Daoy (cell line): ENCODE measurements around the gene BMF. TPM values are rescaled to one million over a fixed set of nuclear protein-coding genes. Genes with fewer than 3 reads are reported as not detected.
"Not testable (repeated sequence)": the region's sequence is repeated elsewhere in the genome, so short reads cannot be mapped to it uniquely, and the experiment has no call there.

Experiments used
- DNase-seq: peaks from one replicate; pipeline ENCODE4 v3.0.0-alpha.2; 2015; ENCODE audit warnings: low read depth
- total RNA-seq: library from RNA; depleted of rRNA; stranded (reverse); fragments of >200 nt; shearing (Covaris generic); gene quantifications from 2 replicates; pipeline ENCODE4 v1.2.3, GENCODE V29; 2014; rRNA removed

BMF gene, protein sequence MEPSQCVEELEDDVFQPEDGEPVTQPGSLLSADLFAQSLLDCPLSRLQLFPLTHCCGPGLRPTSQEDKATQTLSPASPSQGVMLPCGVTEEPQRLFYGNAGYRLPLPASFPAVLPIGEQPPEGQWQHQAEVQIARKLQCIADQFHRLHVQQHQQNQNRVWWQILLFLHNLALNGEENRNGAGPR
- 2.2 and 3.7 TPM in 2 replicates for total RNA-seq

DNA sequence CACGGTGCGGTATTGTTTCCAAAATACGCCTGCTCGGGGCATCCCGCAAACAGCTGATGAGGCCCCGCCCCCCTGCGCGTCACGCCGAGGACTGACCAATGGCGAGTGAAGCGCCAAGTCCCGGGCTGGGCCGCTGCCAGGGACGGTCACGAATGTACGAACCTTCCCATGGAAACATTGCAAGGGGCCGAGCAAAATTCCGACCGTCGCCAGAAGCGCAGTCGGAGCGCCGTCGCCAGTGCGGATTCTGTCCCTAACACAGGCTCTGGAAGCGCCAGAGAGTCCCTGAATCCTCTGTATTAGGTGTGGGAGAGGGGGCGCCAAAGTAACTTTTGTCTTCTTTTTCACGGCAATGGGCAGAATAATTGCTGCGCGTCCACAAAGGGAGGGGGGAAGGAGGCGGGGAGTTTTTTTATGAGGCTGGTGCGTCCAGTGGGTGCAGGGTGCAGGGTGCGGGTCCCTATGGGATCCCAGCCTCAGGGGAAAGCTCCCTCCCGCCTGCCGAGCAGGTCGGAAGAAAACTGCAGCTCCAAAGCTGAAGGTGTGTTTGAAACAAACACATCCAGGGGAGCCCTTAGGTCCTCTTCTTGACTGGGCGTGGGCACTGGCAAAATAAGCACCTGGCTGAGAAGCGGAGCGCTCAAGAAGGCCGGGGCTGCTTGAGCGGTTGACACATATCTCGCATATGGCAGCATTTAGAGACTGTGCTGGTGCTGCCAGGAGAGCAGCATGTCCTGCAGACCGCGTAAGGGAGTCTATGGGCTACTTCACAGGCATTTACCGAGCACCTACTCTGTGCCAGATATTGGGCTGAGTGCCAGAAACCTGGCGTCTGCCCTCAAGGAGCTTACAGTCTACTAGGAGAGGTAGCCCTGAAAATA lies at the start of gene BMF:
Gene BMF, minus strand, starts transcription at position 25 of the 881 bp plus-strand sequence. CDS start 2,793 bp downstream, outside the sequence.
- DNase-seq: peak; percentile 99

GRCh38 chr15:40157778-40158447 lies 49.2 kb upstream of the BMF start:
- DNase-seq: no peak

- DNase-seq: no peak
Observed at GRCh38 chr15:40155270-40155910, 46.7 kb upstream of the BMF start.

- DNase-seq: not testable (repeated sequence)
Observed at GRCh38 chr15:40154821-40155220, 46.1 kb upstream of the BMF start.

- no peak for DNase-seq
Observed at GRCh38 chr15:40151991-40152390, 43.3 kb upstream of the BMF start.

DNA sequence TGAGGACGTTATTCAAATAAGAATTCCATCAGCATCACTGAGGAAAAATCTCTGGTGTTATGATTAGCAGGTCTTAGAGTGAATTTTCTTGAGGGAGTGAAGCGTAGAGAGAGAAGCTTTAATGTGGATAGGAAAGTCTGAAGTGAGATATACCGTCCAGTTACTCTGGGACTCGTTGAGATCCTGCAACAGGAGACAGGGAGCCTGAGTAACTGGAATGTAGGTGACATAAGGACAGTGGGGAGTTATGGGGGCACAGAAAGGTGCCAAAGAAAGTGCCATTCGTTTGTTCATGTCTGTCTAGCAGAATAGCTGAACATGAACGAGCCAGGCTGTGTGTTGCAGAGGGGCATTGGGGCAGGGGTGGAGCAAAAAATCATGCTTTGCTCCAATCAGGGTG lies 42.8 kb upstream of the BMF start:
- no peak for DNase-seq

- peak; percentile 91 for DNase-seq
Observed at GRCh38 chr15:40150163-40150925, 41.7 kb upstream of the BMF start.

DNA sequence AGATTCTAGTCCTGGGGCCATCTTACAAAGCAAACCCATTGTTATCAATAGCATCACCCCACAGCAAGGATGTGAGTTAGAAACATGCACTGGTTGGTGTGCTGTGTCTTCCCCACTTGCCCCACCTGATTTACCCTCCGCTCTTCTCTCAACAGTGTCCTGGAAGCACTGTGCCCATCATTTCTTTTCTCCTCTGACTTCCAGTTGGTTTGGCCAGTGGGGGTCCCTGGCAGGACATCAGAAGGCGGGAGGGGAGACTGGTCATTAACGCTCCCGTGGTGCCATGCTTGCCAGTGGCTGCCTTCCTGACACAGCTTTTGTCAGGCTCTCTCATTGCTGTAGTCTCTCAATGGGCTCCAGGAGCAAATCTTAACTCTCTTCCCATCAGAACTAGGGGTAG lies 40.7 kb upstream of the BMF start:
- no peak for DNase-seq

- peak; percentile 39 for DNase-seq
Observed at GRCh38 chr15:40146037-40146436, 37.4 kb upstream of the BMF start.

GRCh38 chr15:40142428-40142827 lies 33.7 kb upstream of the BMF start:
- no peak for DNase-seq

- DNase-seq: not testable (repeated sequence)
Observed at GRCh38 chr15:40138201-40138570, 29.5 kb upstream of the BMF start.

DNA sequence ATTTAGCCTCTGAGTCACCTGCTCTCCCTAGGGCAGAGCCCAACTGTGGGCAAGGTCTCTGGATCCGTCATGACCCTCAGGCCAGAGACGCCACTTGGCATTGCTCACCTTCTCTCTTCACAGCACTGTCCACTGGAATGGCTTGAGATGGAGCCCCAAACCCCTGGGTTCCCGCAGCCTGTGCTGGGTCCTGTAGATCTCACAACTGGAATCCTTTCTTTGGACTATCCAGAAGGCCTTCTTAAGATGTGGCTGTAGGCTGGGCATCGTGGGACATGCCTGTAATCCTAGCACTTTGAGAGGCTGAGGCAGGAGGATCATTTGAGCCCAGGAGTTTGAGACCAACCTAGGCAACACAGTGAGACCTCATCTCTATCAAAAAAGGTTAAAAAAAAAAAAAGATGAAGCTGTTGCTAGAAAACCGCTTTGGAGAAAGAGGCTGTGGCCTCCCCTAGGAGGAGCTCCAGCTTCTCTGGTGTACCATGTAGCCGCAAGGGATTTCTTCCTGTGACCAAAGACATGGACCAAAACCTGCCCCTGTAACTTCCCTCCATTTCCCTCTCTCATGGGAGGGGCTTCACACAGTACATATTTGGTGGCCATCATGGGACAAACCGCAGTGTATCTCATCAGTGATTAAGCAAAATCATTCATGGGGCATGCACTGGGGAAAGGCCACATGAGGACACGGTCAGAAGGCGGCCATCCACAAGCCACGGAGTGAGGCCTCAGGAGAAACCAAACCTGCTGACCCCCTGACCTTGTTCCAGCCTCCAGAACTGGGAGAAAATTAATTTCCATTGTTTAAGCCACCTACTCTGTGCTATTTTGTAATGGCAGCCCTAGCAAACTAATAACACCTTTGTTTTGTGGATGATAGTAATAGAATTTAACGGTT lies 28.9 kb upstream of the BMF start:
- no peak for DNase-seq

DNA sequence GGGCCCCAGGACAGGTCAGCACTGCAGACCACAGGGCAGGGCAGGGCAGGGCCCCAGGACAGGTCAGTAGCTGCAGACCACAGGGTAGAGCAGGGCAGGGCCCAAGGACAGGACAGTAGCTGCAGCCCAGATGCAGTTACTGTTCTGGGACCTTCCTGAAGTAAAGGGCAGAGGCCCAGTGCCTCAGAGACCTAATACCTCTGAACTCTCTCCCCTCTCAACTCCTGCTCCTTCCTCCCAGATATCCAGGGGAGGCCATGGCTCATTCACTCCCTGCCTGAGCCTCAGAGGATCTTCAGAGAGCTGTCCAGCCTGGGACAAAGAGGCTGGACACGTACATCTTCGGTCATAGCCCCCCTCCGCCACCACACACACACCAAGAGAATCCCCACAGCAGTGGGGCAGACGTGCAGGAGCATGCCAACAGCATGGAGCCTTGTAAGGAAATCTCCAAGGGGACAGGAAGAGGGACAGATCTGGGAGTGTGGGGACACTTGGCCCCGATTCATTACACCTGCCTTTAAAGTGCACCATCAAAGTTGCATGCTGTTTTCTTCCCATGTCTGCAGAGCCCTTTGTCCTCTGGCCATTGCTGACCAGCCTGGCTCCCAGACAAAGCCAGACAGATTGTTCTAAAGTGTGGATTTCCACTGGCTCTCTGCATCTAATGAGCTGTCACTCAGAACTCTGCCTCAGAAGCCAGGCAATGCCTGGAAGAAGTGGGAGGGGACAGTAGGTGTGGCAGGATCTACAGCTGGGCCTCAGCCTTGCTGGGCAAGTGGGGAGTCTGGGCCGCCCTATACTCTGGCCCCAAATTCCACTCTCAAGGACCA lies 28.0 kb upstream of the BMF start:
- DNase-seq: no peak

DNA sequence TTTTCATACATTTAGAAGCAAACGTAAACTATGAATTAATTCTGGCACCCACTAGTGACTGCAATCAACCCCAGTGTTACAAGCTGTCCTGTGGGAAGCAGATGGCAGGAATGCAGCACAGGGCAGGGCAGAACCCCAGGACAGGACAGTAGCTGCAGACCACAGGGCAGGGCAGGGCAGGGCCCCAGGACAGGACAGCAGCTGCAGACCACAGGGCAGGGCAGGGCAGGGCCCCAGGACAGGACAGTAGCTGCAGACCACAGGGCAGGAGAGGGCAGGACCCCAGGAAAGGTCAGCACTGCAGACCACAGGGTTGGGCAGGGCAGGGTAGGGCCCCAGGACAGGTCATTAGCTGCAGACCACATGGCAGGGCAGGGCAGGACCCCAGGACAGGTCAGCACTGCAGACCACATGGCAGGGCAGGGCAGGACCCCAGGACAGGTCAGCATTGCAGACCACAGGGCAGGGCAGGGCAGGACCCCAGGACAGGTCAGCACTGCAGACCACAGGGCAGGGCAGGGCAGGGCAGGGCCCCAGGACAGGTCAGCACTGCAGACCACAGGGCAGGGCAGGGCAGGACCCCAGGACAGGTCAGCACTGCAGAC lies 27.3 kb upstream of the BMF start:
- DNase-seq: not testable (repeated sequence)

GRCh38 chr15:40134885-40135284 lies 26.2 kb upstream of the BMF start:
- no peak for DNase-seq

DNA sequence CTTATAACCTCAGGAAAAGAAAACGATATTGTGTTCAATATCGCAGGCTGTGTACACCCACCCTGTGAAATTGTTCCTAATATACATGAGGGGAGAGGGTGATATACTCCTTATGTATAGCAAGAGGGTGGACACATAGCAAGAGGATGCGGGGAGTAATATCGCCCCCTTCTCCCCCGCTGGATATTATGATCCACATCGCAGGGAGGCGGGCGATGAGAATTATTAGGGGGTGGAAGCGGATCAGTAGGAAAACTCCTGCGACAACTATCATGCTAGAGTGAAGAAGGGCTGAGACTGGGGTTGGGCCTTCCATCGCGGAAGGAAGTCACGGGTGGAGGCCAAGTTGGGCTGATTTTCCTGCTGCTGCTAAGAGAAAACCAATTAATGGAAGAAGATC lies 24.9 kb upstream of the BMF start:
- DNase-seq: no peak

DNA sequence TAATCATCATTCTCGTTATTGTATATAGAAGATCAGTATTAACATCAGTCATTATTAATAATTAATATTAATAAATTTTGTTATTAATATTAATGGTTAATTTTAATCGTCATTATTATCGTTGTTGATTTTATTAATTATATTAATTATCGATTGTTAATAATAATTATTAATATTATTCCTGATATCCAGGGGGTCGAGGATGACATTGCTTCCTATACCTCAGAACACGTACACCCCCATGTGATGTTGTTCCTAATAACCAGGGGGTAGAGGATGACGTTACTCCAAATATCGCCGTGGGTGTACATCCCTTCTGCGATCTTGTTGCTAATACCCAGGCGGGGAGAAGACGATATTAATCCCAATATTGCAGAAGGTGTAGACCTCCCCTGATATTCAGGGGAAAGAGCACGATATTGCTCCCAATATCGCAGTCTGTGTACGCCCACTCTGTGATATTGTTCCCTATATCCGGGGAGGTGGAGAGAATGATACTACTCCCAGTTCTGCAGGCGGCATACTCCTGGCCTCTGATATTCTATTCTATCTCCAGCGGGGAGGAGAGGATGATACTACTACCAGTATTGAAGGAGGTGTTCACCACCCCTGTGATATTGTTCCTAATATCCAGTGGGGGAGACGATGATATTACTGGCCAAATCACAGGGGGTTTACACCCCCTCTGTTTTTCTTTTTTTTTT lies 22.3 kb upstream of the BMF start:
- no peak for DNase-seq

DNA sequence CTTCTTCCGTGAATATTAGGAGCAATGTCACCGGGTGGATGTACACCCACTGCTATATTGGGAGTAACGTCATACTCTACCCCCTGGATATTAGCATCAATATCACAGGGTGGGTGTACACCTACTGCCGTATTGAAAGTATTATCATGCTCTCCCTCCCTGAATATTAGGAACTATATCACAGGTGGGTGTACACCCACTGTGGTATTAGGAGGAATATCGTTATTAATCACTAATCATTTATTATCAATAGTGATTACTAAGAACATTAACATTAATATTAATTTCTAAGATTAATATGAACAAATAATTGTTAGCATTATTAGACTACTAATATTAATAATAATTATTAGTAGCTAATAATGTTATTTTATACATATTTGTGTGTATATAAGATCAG lies 21.4 kb upstream of the BMF start:
- DNase-seq: no peak
